ENCODE measurements around the gene G6PC3. TPM values are rescaled to one million over a fixed set of nuclear protein-coding genes. Genes with fewer than 3 reads are reported as not detected.
"Not testable (repeated sequence)": the region's sequence is repeated elsewhere in the genome, so short reads cannot be mapped to it uniquely, and the experiment has no call there.

The G6PC3 gene
- total RNA-seq, 4 donors from 2014 or later: 24.9 to 68.7 (median 36.2) TPM

GRCh38 chr17:44119798-44120197 is 49.3 kb downstream of the G6PC3 start:
- TF ChIP-seq CTCF (IDR thresholded peaks at IDR 0.05) (no peak), POLR2A (IDR thresholded peaks at IDR 0.05) (no peak), EP300 (IDR thresholded peaks at IDR 0.05) (no peak)
- H3K36me3 ChIP-seq: peaks cover 0 to 31% (median 8%) of the 10 kb centered on the region in 3 donors
- H3K27me3 ChIP-seq: no peaks in the 10 kb centered on the region
- peaks cover 0 to 86% (median 33%) of the 10 kb centered on the region in 4 donors for H3K4me1 ChIP-seq
- H3K9me3 ChIP-seq: no peaks in the 10 kb centered on the region
- 94 to 95% methylated on average over 2 of the region's 2 CpGs for WGBS, 2 donors
- H3K4me3 ChIP-seq: no peak overlapping the region
- DNase-seq (ENCODE audit: low spot score in 2 of 2): no peak
- H3K27ac ChIP-seq: peak overlapping the region in 2 of 4 donors; percentile 43 to 98

GRCh38 chr17:44120281-44120680 is 49.7 kb downstream of the G6PC3 start:
- H3K27me3 ChIP-seq; DNase-seq (ENCODE audit: low spot score in 2 of 2); H3K4me3 ChIP-seq; H3K9me3 ChIP-seq: not testable (repeated sequence)
- WGBS, 2 donors: 92 to 97% methylated on average over 11 of the region's 11 CpGs
- Histone ChIP-seq H3K4me1 (peaks cover 0 to 82% (median 33%) of the 10 kb centered on the region in 4 donors), H3K27ac (peak overlapping the region in 2 of 4 donors; percentile 91 to 98), H3K36me3 (peaks cover 0 to 27% (median 6%) of the 10 kb centered on the region in 3 donors)

GRCh38 chr17:44120851-44121605 is 50.5 kb downstream of the G6PC3 start:
- peaks cover 0 to 75% (median 33%) of the 10 kb centered on the region in 4 donors for H3K4me1 ChIP-seq
- H3K4me3 ChIP-seq: peak overlapping the region in 2 of 4 donors; percentile 76 to 99
- TF ChIP-seq POLR2A (IDR thresholded peaks at IDR 0.05): no peak
- TF ChIP-seq CTCF (IDR thresholded peaks at IDR 0.05): no peak
- TF ChIP-seq EP300 (IDR thresholded peaks at IDR 0.05): no peak
- peak overlapping the region in 2 of 4 donors; percentile 91 to 98 for H3K27ac ChIP-seq
- H3K27me3 ChIP-seq: no peaks in the 10 kb centered on the region
- no peaks in the 10 kb centered on the region for H3K9me3 ChIP-seq
- peaks cover 0 to 19% (median 0%) of the 10 kb centered on the region in 3 donors for H3K36me3 ChIP-seq
- no peak for DNase-seq (ENCODE audit: low spot score in 2 of 2)
- WGBS, 2 donors: 35 to 44% methylated on average over 9 of the region's 9 CpGs

GRCh38 chr17:44121997-44122815 is 51.7 kb downstream of the G6PC3 start:
- H3K4me1 ChIP-seq: peaks cover 0 to 63% (median 33%) of the 10 kb centered on the region in 4 donors
- WGBS, 2 donors: 20 to 55% methylated on average over 1 of the region's 1 CpG
- no peaks in the 10 kb centered on the region for H3K9me3 ChIP-seq
- peak overlapping the region; percentile 91 to 98 (median 98) for H3K27ac ChIP-seq
- TF ChIP-seq CTCF (IDR thresholded peaks at IDR 0.05) (no peak), EP300 (IDR thresholded peaks at IDR 0.05) (no peak), POLR2A (IDR thresholded peaks at IDR 0.05) (no peak)
- no peak for DNase-seq (ENCODE audit: low spot score in 2 of 2)
- peaks cover 0 to 7% (median 0%) of the 10 kb centered on the region in 3 donors for H3K36me3 ChIP-seq
- H3K27me3 ChIP-seq: no peaks in the 10 kb centered on the region
- peak overlapping the region; percentile 76 to 99 (median 91) for H3K4me3 ChIP-seq

GRCh38 chr17:44122816-44123355 is 52.4 kb downstream of the G6PC3 start:
- Histone ChIP-seq H3K36me3 (peaks cover 0 to under 1% (median 0%) of the 10 kb centered on the region in 3 donors), H3K4me1 (peaks cover 0 to 57% (median 33%) of the 10 kb centered on the region in 4 donors), H3K9me3 (no peaks in the 10 kb centered on the region), H3K4me3 (peak overlapping the region; percentile 76 to 99 (median 91)), H3K27me3 (no peaks in the 10 kb centered on the region), H3K27ac (peak overlapping the region; percentile 91 to 98 (median 98))
- no peak for DNase-seq (ENCODE audit: low spot score in 2 of 2)
- 2 to 4% methylated on average over 27 to 32 of the region's 32 CpGs for WGBS, 2 donors
- TF ChIP-seq POLR2A (IDR thresholded peaks at IDR 0.05) (no peak), EP300 (IDR thresholded peaks at IDR 0.05) (no peak)

Measured in tibial nerve (tissue), 4 donors.